ENCODE measurements around the gene FGL2. TPM values are rescaled to one million over a fixed set of nuclear protein-coding genes. Genes with fewer than 3 reads are reported as not detected.
A peak's percentile ranks its signal among the peaks of the same experiment; 100 is the strongest.
"Not testable (repeated sequence)": the region's sequence is repeated elsewhere in the genome, so short reads cannot be mapped to it uniquely, and the experiment has no call there.

The FGL2 gene
- total RNA-seq, 2 experiments from 2014 or later: 1.6 TPM

DNA sequence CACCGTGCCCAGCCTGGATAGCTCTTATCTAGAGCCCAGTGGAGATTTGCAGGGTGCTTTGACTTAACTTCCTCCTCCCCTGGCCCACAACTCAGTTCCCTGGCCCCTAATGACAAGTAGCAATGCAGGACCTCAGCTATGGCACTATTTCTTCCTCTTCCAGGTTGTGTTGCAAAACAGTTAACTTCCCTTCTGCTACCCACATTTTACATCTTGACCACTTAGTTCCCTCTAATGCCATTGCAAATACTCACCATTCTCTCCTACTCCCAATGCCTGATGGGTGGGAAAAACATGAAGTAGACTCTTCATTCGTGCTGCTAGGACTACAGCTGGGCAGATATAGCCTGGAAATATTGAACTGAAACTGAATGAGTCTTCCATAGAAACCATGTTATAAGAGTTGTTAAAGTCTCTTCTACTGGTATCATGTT, 39.1 kb upstream of the FGL2 start:
- peaks cover 28% of the 10 kb centered on the region for H3K36me3 Mint-ChIP-seq (ENCODE audit: low read depth)
- H3K4me1 Mint-ChIP-seq (ENCODE audit: low read depth): peaks cover 25% of the 10 kb centered on the region
- H3K27me3 Mint-ChIP-seq (ENCODE audit: low read depth): no peaks in the 10 kb centered on the region
- ATAC-seq (no peak), DNase-seq (no peak)
- H3K4me3 Mint-ChIP-seq: no peak overlapping the region
- ChIA-PET POLR2A (no interaction called here), CTCF (interaction anchor here (1.1 to 2.2 kb wide), 3 partner anchors 8 to 46 kb away, joined by 3 to 18 read pairs (median 6); partner anchors contain the start of gene FGL2)
- H3K27ac Mint-ChIP-seq: no peak overlapping the region
- no peaks in the 10 kb centered on the region for H3K9me3 Mint-ChIP-seq (ENCODE audit: insufficient read depth)

DNA sequence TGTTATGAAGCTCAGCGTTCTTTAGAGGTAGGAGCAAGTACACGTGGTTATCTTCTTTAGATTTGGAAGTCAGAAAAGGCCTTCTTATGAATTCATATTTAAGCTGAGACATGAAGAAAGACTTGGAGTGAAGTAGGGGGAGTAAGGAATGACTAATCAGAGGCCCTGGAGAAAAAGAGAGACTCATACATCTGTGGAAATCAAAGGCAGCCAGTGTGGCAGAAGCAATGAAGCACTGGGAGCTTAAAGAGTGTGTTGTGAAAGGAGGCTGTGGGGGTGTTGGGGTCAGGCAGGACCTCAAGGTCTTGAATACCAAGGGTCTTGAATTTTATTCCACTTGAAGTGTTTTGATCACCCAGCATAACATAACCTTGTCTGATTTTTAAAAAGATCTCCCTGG, 35.7 kb upstream of the FGL2 start:
- H3K4me1 Mint-ChIP-seq (ENCODE audit: low read depth): peaks cover 18% of the 10 kb centered on the region
- H3K4me3 Mint-ChIP-seq: no peak overlapping the region
- H3K36me3 Mint-ChIP-seq (ENCODE audit: low read depth): peaks cover 28% of the 10 kb centered on the region
- no peaks in the 10 kb centered on the region for H3K27me3 Mint-ChIP-seq (ENCODE audit: low read depth)
- ATAC-seq (no peak), DNase-seq (no peak)
- no peak overlapping the region for H3K27ac Mint-ChIP-seq
- H3K9me3 Mint-ChIP-seq (ENCODE audit: insufficient read depth): peaks cover 6% of the 10 kb centered on the region
- CTCF ChIA-PET: interaction anchor here (2.5 kb wide), 1 partner anchor 12 kb away, joined by 15 read pairs; no protein-coding TSS in a partner anchor
- POLR2A ChIA-PET: no interaction called here

DNA sequence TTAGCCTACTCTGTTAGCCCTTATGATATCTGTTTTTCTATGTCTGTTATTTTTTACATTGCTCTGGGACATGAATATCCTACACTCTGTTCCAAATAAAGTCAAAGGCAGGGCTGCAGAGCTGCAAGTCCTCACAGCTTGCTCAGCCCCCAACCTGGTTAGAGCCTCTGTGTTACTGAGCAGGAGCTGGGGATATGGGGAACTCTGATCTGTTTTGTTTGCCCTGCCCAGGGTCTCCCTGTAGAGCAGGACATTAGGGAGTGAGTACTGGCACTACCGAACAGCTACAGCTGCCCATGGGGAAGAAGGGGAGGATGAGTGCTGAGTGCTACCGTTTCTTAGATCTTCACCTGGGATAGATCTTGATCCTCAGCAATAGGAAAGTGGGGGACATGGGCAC, 32.8 kb upstream of the FGL2 start:
- Mint-ChIP-seq H3K9me3 (ENCODE audit: insufficient read depth) (peaks cover 12% of the 10 kb centered on the region), H3K4me3 (no peak overlapping the region), H3K4me1 (ENCODE audit: low read depth) (no peaks in the 10 kb centered on the region), H3K27ac (no peak overlapping the region), H3K27me3 (ENCODE audit: low read depth) (no peaks in the 10 kb centered on the region), H3K36me3 (ENCODE audit: low read depth) (peaks cover 15% of the 10 kb centered on the region)
- POLR2A ChIA-PET: no interaction called here
- no peak for DNase-seq
- CTCF ChIA-PET: no interaction called here
- ATAC-seq: no peak

DNA sequence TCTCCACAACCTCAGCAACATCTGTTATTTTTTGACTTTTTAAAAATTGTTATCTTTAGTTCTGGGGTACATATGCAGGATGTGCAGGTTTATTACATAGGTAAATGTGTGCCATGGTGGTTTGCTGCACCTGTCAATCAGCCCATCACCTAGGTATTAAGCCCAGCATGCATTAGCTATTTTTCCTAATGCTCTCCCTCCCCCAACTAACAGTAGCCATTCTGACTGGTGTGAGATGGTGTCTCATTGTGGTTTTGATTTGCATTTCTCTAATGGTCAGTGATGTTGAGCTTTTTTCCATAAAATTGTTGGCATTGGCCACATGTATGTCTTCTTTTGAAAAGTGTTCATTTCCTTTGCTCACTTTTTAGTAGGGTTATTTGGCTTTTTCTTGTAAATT, 29.2 kb upstream of the FGL2 start:
- Mint-ChIP-seq H3K36me3 (ENCODE audit: low read depth) (peaks cover 11% of the 10 kb centered on the region), H3K9me3 (ENCODE audit: insufficient read depth) (peaks cover 12% of the 10 kb centered on the region)
- H3K4me3 Mint-ChIP-seq; H3K27me3 Mint-ChIP-seq (ENCODE audit: low read depth); DNase-seq; POLR2A ChIA-PET; H3K27ac Mint-ChIP-seq; ATAC-seq; H3K4me1 Mint-ChIP-seq (ENCODE audit: low read depth): not testable (repeated sequence)
- CTCF ChIA-PET: interaction anchor here (1.4 kb wide), 1 partner anchor 19 kb away, joined by 5 read pairs; no protein-coding TSS in a partner anchor

DNA sequence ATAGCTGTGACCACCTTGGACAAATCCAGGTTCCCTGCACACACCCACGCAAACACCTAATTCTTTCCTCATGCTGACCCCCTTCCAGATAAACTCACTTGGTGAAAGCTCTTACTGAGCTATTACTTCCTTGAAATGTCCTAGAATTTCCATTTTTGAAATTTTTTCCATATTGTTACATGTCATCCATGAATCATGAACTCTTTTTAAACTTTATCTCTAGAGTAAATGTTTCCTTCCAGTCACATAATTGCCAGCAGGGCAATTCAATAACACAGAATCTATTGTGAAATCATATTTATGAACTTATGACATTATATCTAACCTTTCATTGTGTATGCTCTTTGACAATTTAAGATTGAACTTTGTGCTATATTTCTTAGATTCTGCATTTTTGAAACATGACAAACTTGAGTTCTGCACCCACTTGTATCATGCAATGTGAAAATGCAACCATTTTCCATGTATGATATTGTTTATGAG, 26.8 kb upstream of the FGL2 start:
- Mint-ChIP-seq H3K27ac (no peak overlapping the region), H3K27me3 (ENCODE audit: low read depth) (no peaks in the 10 kb centered on the region), H3K4me1 (ENCODE audit: low read depth) (peaks cover 21% of the 10 kb centered on the region), H3K9me3 (ENCODE audit: insufficient read depth) (peaks cover 12% of the 10 kb centered on the region), H3K4me3 (no peak overlapping the region), H3K36me3 (ENCODE audit: low read depth) (peaks cover 15% of the 10 kb centered on the region)
- POLR2A ChIA-PET: no interaction called here
- CTCF ChIA-PET: interaction anchor here (1.1 kb wide), 1 partner anchor 21 kb away, joined by 6 read pairs; no protein-coding TSS in a partner anchor
- ATAC-seq (no peak), DNase-seq (no peak)

- Mint-ChIP-seq H3K4me1 (ENCODE audit: low read depth) (peaks cover 22% of the 10 kb centered on the region), H3K27ac (no peak overlapping the region), H3K9me3 (ENCODE audit: insufficient read depth) (peaks cover 4% of the 10 kb centered on the region), H3K4me3 (no peak overlapping the region), H3K27me3 (ENCODE audit: low read depth) (no peaks in the 10 kb centered on the region), H3K36me3 (ENCODE audit: low read depth) (peaks cover 16% of the 10 kb centered on the region)
- DNase-seq (no peak), ATAC-seq (no peak)
- ChIA-PET POLR2A (interaction anchor here (0.9 kb wide), 1 partner anchor 30 kb away, joined by 5 read pairs; no protein-coding TSS in a partner anchor), CTCF (interaction anchor here (1.2 kb wide), 1 partner anchor 24 kb away, joined by 5 read pairs; no protein-coding TSS in a partner anchor)
Observed at GRCh38 chr7:77223261-77223660, 23.6 kb upstream of the FGL2 start.

- H3K36me3 Mint-ChIP-seq (ENCODE audit: low read depth): peaks cover 16% of the 10 kb centered on the region
- ATAC-seq: peak; percentile 55
- ChIA-PET CTCF (interaction anchor here (1.2 kb wide), 1 partner anchor 24 kb away, joined by 5 read pairs; no protein-coding TSS in a partner anchor), POLR2A (no interaction called here)
- H3K4me3 Mint-ChIP-seq: no peak overlapping the region
- no peak for DNase-seq
- H3K27me3 Mint-ChIP-seq (ENCODE audit: low read depth): no peaks in the 10 kb centered on the region
- peaks cover 22% of the 10 kb centered on the region for H3K4me1 Mint-ChIP-seq (ENCODE audit: low read depth)
- peaks cover 4% of the 10 kb centered on the region for H3K9me3 Mint-ChIP-seq (ENCODE audit: insufficient read depth)
- H3K27ac Mint-ChIP-seq: no peak overlapping the region
Observed at GRCh38 chr7:77222819-77223218, 23.2 kb upstream of the FGL2 start.

DNA sequence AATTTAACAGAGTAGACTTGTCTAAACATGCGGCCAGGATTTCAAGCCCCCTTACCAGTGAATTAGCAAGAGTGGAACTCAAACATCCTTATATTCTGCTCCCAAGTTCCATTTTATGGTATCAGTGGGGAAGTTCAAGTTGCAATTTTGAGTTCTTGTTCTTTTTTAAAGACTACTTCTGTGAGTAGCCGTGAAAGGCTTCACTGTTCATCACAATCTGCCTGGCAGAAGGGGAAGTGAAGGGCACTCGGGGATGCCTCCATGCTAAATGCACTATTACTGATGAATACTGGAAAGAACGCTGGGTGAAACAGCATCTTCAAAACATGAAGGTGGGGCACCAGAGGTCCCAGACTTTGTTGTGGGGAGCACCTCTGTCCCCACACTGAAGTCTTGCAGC, 22.4 kb upstream of the FGL2 start:
- H3K4me1 Mint-ChIP-seq (ENCODE audit: low read depth): peaks cover 22% of the 10 kb centered on the region
- peaks cover 16% of the 10 kb centered on the region for H3K36me3 Mint-ChIP-seq (ENCODE audit: low read depth)
- H3K27ac Mint-ChIP-seq: no peak overlapping the region
- no peak for ATAC-seq
- ChIA-PET POLR2A (no interaction called here), CTCF (no interaction called here)
- H3K27me3 Mint-ChIP-seq (ENCODE audit: low read depth): no peaks in the 10 kb centered on the region
- H3K9me3 Mint-ChIP-seq (ENCODE audit: insufficient read depth): peaks cover 4% of the 10 kb centered on the region
- no peak for DNase-seq
- H3K4me3 Mint-ChIP-seq: no peak overlapping the region

DNA sequence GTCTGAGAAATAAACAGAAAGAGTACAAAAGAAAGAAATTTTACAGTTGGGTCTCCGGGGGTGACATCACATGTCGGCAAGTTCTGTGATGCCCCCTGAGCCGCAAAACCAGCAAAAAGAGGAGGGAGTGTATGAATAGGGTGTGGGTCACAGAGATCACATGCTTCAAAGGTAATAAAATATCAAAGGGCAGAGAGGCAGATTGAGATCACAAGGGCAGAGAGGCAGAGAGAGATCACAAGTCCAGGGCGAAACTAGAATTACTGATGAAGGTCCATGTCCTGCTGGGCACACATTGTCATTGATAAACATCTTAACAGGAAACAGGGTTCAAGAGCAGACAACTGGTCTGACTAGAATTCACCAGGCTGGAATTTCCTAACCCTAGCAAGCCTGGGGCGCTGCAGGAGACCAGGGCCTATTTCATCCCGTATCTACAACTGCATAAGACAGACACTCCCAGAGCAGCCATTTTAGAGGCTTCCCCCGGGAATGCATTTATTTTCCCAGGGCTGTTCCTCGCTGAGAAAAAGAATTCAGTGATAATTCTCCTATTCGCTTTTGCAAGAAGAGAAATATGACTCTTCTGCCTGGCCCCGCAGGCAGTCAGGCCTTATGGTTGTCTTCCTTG, 20.2 kb upstream of the FGL2 start:
- POLR2A ChIA-PET; H3K9me3 Mint-ChIP-seq (ENCODE audit: insufficient read depth); H3K27ac Mint-ChIP-seq; ATAC-seq; H3K27me3 Mint-ChIP-seq (ENCODE audit: low read depth); CTCF ChIA-PET; H3K4me3 Mint-ChIP-seq; DNase-seq: not testable (repeated sequence)
- Mint-ChIP-seq H3K4me1 (ENCODE audit: low read depth) (peaks cover 22% of the 10 kb centered on the region), H3K36me3 (ENCODE audit: low read depth) (peaks cover 16% of the 10 kb centered on the region)

DNA sequence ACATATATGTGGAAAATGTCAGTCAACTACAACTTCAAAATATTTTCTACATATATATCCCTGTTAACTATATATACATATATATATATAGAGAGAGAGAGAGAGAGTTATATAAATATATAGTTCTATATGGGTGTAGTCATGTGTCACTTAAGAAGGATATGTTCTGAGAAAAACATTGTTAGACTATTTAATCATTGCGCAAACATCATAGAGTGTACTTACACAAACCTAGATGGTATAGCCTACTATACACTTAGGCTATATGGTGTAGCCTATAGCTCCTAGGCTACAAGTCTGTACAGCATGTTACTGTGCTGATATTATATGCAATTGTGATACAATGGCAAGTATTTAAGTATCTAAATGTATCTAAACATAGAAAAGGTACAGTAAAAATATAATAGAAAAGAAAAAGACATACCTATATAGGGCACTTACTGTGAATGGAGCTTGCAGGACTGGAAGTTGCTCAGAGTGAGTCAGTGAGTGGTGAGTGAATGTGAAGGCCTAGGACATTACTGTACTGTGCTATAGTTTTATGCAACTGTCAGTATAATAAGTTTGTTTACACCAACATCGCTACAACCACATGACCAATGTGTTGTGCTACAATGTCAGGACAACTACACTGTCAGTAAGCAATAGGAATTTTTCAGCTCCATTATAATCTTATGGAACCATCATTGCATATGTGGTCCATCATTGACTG, 18.0 kb upstream of the FGL2 start:
- ChIA-PET POLR2A (no interaction called here), CTCF (interaction anchor here (1.3 kb wide), 1 partner anchor 30 kb away, joined by 3 read pairs; no protein-coding TSS in a partner anchor)
- H3K4me1 Mint-ChIP-seq (ENCODE audit: low read depth): peaks cover 13% of the 10 kb centered on the region
- no peak overlapping the region for H3K27ac Mint-ChIP-seq
- peaks cover 26% of the 10 kb centered on the region for H3K36me3 Mint-ChIP-seq (ENCODE audit: low read depth)
- H3K27me3 Mint-ChIP-seq (ENCODE audit: low read depth): no peaks in the 10 kb centered on the region
- peaks cover 4% of the 10 kb centered on the region for H3K9me3 Mint-ChIP-seq (ENCODE audit: insufficient read depth)
- no peak overlapping the region for H3K4me3 Mint-ChIP-seq
- no peak for ATAC-seq
- no peak for DNase-seq

GRCh38 chr7:77216181-77216845, 16.7 kb upstream of the FGL2 start:
- DNase-seq (no peak), ATAC-seq (no peak)
- Mint-ChIP-seq H3K4me3 (no peak overlapping the region), H3K9me3 (ENCODE audit: insufficient read depth) (peaks cover 4% of the 10 kb centered on the region), H3K4me1 (ENCODE audit: low read depth) (peaks cover under 1% of the 10 kb centered on the region), H3K27me3 (ENCODE audit: low read depth) (no peaks in the 10 kb centered on the region), H3K27ac (no peak overlapping the region), H3K36me3 (ENCODE audit: low read depth) (peaks cover 21% of the 10 kb centered on the region)
- ChIA-PET POLR2A (no interaction called here), CTCF (interaction anchor here (0.9 kb wide), 1 partner anchor 27 kb away, joined by 3 read pairs; no protein-coding TSS in a partner anchor)

Measured in activated CD8-positive, alpha-beta T cell treated with anti-CD3 and anti-CD28 coated beads, Interleukin-2, amount 10 ng/mL, durations not matched to agents 7 days and 5 days (primary cell).